K562 treated with DMSO at 1 percent for 24 hours (cell line): ENCODE results near the gene UBAP2L. TPM values are rescaled to one million over a fixed set of nuclear protein-coding genes. Genes with fewer than 3 reads are reported as not detected.

Experiments
- total RNA-seq: library from RNA; unstranded; fragments of 300-600 nt; gene quantifications from 2 replicates; pipeline ENCODE4 v1.2.3, GENCODE V29; 2022; ENCODE audit warnings: low read depth; ENCODE audit not compliant: insufficient read depth

The UBAP2L gene, protein sequence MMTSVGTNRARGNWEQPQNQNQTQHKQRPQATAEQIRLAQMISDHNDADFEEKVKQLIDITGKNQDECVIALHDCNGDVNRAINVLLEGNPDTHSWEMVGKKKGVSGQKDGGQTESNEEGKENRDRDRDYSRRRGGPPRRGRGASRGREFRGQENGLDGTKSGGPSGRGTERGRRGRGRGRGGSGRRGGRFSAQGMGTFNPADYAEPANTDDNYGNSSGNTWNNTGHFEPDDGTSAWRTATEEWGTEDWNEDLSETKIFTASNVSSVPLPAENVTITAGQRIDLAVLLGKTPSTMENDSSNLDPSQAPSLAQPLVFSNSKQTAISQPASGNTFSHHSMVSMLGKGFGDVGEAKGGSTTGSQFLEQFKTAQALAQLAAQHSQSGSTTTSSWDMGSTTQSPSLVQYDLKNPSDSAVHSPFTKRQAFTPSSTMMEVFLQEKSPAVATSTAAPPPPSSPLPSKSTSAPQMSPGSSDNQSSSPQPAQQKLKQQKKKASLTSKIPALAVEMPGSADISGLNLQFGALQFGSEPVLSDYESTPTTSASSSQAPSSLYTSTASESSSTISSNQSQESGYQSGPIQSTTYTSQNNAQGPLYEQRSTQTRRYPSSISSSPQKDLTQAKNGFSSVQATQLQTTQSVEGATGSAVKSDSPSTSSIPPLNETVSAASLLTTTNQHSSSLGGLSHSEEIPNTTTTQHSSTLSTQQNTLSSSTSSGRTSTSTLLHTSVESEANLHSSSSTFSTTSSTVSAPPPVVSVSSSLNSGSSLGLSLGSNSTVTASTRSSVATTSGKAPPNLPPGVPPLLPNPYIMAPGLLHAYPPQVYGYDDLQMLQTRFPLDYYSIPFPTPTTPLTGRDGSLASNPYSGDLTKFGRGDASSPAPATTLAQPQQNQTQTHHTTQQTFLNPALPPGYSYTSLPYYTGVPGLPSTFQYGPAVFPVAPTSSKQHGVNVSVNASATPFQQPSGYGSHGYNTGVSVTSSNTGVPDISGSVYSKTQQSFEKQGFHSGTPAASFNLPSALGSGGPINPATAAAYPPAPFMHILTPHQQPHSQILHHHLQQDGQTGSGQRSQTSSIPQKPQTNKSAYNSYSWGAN
- total RNA-seq = 133 and 146 TPM in 2 replicates

DNA sequence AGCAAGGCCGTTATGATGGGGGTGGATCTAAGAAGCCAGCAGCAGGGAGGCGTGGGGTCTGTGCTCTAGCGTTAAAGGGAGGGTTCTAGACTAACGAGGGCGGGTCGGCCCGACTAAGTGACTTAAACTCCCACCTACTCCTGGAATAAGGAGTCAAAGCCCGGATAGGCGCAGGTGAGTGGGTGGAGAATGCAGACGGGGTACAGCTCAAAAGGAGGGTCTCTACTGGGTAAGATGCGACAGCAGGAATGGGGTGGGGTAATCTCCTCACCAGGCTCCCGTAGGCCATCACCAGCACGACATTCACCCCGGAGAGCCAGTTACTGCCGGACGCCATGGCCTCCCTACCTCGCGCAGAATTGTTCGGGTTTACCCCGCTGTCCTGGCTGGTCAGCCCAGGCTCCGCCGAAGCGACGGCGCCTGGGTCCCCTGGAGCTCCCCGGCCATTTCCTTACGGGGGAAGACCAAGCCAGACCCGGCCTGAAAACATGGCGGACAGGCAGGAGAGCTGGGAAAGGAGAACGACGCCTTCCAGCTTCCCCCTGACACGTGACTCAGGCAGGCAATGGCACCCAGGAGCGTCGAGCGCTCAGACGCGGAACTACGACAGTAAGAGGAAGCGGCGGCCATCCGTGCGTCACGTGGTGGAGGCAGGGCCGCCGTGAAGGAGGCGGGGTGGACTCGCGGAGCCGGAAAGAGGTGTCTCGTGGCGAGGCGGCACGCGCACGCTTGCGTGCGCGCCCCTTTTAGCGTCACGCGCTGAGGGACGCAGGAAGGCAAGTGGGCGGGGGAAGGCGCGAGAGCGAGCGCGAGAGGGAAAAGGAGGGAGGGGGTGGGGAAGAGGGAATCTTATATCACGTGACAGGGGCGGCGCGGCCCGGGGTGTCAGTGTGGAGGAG is at the start of gene UBAP2L:
TSS of gene UBAP2L (plus strand) at position 885 of the 899 bp plus-strand sequence. CDS start 4,169 bp downstream, outside the sequence.

DNA sequence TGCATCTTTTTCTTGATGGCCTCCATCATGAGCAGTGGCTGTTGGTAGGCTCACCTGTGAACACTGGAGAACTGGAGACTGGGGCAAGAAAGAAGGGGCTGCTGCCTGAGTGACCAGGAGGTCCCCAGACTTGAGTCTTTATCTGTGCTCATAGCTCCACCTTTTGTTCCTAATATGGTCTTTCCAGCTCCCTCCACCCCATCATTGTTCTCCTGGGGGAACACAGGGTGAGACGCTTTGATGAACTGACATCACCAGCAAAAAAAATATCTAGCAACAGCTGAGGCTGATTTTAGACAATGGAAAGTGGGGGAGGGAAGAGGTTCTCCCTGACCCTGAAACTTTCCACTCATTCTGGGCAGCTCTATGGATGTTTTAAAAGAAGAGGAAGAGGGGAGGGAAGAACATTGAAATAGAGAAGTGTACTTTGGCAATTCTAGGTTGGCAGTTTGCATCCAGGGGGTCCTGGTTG is 28.7 kb upstream of the UBAP2L start, which contains the start of gene TPM3:
TSS of gene TPM3 (minus strand) at position 111 of the 472 bp plus-strand sequence. CDS start at position 29, 82 bp downstream.

DNA sequence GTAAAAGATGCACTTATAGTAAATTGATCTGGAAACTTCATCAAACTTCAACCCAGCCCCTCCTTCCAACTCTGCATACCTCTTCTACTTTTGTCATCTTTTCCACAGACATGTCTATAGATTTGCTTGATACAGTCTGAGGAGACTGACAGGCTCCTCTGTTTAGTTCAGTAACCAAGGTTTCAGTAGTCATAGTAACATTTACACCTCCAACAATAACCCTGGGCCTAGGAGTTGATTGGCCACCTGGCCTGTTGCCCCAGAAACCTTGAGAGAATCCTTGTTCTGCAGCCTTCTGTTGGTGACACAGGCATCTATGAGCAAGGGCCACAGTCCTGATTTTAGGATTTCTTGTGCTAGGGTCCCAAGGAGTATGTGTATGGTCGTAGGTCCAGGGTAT is 14.6 kb upstream of the UBAP2L start, which contains the start of gene CFAP141:
TSS of gene CFAP141 (minus strand) at position 138 of the 400 bp plus-strand sequence. CDS start at position 112, 26 bp downstream.

GRCh38 chr1:154272217-154272998 is 51.7 kb downstream of the UBAP2L start, which contains the start of gene HAX1:
TSS of gene HAX1 (plus strand) at chr1:154272629. CDS start at chr1:154272724, 95 bp downstream.

Other genes starting within 250 kb of the UBAP2L start
- gene JTB, start 243.3 kb upstream of the UBAP2L start, total RNA-seq = 248 and 249 TPM in 2 replicates
- 144 TPM in 2 replicates for gene RAB13, start 234.6 kb upstream of the UBAP2L start, total RNA-seq
- 13,435 and 13,488 TPM in 2 replicates for gene RPS27, start 230.2 kb upstream of the UBAP2L start, total RNA-seq
- gene NUP210L, start 65.9 kb upstream of the UBAP2L start, total RNA-seq = not detected in 2 replicates
- gene TPM3, start 28.9 kb upstream of the UBAP2L start, total RNA-seq = 305 and 321 TPM in 2 replicates
- not detected in 2 replicates for gene CFAP141, start 14.6 kb upstream of the UBAP2L start, total RNA-seq
- gene HAX1, start 51.7 kb downstream of the UBAP2L start, total RNA-seq = 194 and 208 TPM in 2 replicates
- 0.22 TPM in 1 of 2 replicates, not detected in the other for gene AQP10, start 100.1 kb downstream of the UBAP2L start, total RNA-seq
- 34.8 and 35.1 TPM in 2 replicates for gene ATP8B2, start 104.6 kb downstream of the UBAP2L start, total RNA-seq
- 2.5 and 2.8 TPM in 2 replicates for gene IL6R, start 184.4 kb downstream of the UBAP2L start, total RNA-seq